IPS DF 19.7 (cell line): Measurements from ENCODE around the gene EMP2.
"Not testable (repeated sequence)": the region's sequence is repeated elsewhere in the genome, so short reads cannot be mapped to it uniquely, and the experiment has no call there.

ENCODE experiments used
- DNase-seq: peaks from one replicate; pipeline ENCODE4 v3.0.0-alpha.2; 2013; ENCODE audit warnings: low read depth, low spot score

The EMP2 gene

DNA sequence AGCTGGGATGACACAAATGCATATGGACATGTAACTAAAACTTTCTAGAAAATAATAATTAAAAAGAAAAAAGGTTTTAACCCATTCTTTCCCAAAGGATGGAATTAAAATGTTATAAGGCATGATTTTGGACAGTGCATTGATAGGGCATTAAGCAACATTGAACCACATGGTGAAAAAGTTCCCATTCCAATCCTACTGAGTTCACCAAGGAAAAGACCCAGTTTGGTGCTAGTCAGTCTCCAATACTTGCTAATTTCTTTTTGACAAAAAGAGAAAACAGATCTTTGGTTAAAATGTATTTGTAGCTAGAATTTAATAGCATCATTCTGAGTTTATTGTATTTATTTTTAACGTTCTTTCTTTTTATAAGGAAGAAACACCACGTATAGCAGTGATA, 28.1 kb downstream of the EMP2 start:
- DNase-seq: no peak

DNA sequence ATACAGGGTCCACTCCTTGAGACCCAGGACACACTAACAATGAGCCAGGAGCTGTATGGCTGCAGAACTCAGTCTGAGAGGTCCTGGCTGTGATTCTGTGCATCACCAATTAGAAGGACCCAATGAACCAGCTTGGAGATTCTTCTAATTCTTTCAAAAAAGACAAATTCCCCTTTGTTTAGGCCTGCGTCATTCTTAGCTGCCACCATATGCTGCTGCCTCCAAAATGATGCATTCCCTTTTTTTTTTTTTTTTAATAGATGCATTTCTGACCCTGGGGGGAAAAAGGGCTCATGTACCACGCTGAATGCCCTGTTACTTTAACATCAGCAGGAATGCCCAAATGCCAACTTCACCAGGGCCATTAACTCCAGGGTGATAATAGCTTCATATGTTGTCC, 28.5 kb downstream of the EMP2 start:
- no peak for DNase-seq

DNA sequence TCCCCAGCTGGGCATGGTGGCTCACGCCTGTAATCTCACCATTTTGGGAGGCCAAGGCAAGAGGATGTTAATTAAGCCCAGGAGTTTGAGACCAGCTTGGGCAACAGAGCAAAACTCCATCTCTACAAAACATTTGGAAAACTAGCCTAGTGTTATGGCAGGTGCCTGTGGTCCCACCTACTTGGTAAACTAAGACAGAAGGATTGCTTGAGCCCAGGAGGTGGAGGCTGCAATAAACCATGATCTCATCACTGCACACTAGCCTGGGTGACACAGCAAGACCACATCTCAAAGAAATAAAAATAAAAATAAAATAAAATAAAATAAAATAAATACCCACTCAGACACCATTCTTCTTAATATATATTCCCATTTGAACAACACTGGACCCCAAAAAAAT, 32.0 kb downstream of the EMP2 start:
- no peak for DNase-seq

DNA sequence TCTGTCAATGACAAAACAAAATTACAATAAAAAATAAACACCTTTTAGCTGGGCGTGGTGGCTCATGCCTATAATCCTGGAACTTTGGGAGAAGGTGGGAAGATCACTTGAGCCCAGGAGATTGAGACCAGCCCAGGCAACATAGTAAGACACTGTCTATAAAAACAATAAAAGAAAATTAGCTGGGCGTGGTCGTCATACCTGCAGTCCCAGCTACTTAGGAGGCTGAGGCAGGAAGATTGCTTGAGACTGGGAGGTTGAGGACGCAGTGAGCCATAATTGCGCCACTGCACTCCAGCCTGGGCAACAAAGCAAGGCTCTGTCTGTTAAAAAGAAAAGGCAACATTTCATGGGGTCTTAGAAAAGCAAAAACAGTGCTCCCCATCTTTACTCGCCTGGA, 32.7 kb downstream of the EMP2 start:
- DNase-seq: no peak

DNA sequence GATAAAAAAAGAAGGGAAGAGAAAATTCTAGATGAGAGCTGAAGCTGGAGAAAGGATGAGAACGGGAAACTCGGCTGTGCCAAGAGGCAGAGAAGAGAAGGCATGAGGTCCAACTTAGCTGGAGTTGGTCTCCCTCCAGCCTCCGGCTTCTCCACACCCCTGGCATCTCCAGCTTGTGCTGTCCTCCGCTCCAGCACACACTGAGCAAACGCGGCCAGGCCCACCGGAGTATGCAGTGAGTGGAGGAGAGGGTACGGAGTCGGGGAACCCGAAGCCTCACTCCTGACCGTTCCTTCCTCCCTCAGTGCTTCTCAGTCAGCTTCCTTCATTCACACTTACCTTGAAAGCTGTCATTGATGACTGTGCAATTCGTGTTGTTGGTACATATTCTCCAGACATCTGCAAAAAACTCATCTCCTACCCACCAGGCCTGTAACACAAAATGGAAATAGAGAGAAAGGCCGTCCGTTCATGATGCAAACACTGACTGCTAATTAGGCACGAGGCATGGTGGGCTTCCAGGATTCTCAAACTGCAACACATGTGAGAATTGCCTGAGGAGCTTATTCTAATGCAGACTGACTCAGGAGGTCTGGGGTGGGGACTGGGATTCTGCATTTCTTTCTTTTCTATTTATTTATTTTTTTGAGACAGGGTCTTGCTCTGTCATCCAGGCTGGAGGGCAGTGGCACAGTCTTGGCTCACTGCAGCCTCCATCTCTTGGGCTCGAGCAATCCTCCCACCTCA, 37.0 kb downstream of the EMP2 start:
- DNase-seq: no peak

DNA sequence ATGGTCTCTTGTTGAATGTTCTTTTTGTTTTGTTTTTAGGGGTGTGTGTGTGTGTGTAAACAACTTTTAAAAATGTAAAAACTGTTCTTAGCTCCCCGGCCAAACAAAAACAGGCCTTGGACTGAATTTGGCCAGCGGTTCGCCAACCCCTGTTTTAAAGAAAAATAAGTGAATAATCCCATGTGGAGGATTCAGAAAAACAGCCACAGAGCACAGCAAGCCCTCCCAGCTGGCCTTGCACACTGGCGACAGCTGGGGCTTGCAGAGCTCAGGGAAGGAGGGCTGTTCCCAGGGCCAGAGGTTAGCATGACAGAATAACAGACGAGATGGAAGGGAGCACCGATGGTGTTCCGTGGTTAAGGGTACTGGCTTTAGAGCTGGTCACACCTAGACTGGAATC, 39.0 kb downstream of the EMP2 start:
- DNase-seq: no peak

DNA sequence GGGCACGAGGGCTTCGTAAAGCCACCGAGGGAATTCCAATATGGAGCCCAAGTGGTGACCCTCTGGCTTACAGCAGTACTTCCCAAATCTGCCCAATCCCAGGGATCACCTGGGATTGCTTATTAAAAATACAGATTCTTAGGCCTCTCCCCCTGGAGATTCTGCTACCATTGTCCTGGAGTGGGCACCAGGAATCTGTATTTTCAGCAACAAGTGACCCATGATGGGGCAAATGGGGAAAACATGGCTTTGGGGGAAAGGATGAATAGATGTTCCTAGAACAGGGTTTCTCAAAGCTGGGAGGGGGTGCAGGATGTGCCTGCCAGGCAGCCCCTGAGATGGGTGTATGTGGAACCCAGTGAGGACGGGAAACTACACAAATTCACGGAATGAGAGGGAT, 40.6 kb downstream of the EMP2 start:
- no peak for DNase-seq

DNA sequence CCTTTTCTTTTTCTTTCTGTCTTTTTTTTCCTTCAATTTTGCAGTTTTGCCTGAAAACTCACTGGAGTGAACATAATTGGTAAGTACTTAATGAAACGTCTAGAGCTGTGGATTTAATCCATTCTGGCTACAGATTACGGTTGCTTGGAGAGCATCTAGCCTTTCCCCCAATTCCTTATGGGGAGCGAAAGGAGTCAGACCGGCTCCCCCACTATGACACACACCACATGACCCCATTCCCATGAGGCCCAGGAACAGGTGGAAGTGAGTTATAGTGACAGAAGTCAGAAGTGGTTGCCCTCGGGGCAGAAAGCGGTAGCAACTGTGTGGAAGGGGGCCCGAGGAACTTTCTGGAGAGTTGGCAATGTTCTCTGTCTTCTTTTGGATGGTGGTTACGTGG, 41.2 kb downstream of the EMP2 start:
- no peak for DNase-seq

DNA sequence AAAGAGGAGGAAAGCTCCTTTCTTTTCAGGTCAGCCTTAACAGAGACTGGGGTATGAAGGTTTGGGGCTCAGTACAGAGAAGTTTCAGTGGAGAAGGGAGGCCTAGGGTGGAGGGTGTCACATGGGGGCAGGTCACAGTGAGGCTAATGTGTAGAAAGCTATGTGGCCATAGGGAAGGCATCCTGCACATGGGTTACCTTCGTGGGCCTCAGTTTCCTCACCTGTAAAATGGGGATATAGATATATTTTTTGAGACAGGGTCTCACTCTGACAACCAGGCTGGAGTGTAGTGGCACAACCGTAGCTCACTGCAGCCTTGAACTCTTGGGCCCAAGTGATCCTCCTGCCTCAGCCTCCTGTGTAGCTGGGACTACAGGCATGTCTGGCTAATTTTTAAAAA, 41.8 kb downstream of the EMP2 start:
- DNase-seq: no peak

DNA sequence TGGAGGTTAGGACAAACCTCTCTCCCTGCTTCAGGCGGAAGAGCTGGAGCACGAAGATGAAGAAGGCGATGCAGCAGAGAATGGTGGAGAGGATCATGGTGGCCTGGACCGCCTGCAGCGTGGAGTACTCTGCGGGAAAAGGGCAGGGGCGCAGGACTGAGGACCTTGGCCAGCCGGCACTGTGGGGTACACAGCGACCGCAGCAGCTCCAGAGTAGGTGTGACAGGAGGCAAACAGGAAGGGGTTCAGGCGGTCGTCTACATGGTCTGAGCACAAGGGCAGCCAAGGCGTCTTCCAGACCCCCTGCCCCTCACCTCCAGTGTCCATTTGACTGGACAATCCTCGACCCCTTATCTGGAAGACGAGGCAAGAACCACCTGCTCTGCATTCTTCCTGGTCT, 42.5 kb downstream of the EMP2 start:
- DNase-seq: no peak

DNA sequence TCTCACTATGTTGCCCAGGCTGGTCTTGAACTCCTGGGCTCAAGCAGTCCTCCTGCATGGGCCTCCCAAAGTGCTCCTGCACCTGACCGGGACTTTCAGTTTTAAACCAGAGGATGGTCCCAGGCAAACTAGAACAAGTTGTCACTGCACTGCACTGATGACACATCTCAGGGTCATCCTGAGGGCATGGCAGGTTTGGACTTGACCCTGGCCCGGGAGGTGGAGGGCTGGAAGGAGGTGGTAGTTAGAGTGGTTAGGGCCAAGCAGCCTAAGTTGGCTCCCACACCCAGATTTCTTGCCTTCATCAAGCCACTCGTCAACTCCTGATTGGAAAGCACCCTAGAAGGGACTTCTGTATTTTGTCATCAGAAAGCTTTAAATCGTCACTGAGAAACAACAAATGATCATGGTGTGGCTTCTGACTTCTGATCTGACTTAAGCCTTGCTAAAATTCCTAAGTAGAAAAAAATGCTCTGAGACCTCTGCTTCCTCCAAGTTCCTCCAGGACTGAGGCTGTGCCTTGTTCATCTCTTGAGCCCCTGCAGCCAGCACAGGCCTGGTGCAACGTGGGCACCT, 43.5 kb downstream of the EMP2 start:
- DNase-seq: no peak

DNA sequence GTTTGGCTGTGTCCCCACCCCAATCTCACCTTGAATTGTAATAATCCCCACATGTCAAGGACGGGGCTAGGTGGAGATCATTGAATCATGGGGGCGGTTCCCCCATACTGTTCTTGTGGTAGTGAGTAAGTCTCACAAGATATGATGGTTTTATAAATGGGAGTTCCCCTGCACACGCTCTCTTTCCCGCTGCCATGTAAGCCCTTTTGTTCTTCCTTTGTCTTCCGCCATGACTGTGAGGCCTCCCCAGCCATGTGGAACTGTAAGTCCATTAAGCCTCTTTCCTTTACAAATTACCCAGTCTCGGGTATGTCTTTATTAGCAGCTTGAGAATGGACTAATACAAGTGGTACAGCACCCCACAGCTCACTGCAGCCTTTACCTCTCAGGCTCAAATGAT, 44.1 kb downstream of the EMP2 start:
- DNase-seq: not testable (repeated sequence)

DNA sequence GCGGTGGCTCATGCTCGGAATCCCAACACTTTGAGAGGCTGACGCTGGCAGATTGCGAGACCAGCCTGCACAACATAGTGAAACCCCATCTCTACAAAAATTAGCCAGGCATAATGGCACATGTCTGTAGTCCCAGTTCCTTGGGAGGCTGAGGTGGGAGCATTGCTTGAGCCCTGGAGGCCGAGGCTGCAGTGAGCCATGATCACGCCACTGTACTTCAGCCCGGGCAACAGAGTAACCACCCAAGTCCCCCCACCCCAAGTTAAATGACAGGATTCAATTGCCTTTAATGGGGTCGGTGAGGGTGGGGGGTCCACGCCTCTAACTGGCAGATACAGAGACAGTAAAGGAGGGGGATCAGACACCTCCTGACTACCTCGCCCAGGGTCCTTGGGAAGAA, 44.9 kb downstream of the EMP2 start:
- no peak for DNase-seq

DNA sequence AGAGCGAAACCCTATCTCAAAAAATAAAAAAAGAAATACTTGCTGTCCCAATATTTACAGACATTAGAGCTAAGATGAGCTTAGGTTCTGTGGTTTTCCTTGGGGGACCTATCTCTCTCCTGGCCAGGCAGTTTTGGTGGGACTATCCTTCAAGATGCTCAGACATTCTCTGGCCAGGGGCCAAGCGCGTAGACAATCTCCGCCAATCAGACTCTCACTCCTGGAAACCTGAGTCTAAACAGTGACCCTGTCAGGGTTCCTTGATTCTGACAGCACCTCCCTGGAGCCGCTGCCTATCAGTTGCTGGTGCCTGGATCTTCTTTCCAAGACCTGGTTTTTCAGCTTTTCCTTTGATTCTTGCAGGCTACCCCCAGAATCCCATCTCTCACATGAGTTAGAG, 45.6 kb downstream of the EMP2 start:
- DNase-seq: no peak

DNA sequence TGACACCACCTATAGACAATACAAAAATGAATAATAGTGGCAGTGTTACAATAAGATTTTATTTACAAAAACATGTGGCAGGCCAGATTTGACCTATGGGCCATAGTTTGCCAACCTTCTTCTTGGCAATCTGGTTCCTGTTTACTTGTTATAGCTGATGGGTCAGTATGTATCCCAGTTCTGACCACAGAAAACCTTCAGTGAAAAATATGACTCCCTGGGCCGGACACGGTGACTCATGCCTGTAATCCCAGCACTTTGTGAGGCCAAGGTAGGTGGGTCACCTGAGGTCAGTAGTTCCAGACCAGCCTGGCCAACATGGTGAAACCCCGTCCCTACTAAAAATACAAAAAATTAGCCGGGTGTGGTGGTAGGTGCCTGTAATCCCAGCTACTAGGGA, 46.8 kb downstream of the EMP2 start:
- DNase-seq: not testable (repeated sequence)

DNA sequence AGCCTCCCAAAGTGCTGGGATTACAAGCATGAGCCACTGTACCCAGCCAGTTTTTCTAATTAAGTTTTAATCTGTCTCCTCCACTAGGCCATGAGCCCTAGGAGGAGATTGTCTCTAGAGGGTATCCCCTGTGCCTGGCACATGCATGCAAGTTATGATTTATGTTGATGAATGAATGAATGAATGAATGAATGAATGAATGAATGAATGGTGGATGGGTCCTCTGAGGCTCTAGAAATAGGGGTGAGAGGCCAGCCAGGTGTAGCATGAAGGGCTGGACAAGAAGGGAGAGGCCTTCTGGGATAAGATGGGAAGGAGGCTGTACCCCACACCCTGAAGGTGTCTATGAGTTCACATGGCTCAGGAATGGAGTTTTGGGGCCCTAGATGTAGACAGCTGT, 48.8 kb downstream of the EMP2 start:
- no peak for DNase-seq

DNA sequence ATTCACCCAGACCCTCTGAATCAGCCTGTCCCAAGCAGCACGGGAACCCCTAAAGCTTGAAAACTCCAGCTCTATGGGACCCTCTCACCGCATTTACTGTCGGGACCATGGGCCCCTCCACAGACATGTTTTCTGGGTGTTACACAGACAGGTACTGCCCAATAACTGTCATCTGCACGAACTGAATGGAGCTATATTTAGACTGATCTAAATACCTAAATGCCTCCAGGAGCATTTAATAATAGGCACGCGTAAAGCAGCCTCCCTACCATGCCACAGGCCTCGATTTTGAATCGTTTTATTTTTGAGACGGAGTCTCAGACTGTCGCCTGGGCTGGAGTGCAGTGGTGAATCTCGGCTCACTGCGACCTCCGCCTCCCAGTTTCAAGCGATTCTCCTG, 49.7 kb downstream of the EMP2 start:
- no peak for DNase-seq

DNA sequence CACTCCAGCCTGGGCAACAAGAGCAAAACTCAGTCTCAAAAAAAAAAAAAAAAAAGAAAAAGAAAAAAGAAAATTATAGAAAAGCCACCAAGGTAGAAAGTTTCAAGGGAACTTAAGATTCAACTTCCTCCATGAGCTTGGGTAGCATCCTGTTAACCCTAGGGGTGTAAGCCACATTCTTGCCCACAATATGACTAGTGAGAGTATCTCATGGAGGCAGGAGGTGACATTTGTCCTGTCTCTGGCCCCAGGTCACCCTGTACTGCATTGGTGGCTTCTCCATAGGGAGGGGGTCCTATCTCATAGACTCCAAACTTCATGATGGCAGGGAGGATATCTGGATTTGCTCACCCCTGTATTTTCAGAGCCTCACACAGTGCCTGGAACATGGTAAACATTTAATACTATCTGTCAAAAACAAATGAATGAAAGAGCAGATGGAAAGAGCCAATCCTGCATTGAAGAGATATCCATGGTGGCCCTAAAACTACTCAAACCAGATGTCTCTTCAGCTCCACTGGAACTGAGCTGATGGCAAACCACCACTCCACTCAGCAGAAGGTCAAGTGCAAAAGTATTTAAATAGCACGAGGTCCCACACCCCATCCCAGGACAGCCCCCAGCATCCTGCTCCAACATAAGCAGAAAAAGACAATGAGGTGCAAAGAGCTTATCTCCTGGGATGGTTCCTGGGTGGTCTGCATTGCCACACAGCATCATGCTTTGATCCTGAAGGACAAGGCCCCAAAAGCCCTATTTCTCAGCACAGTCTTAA, 50.3 kb downstream of the EMP2 start:
- DNase-seq: no peak

DNA sequence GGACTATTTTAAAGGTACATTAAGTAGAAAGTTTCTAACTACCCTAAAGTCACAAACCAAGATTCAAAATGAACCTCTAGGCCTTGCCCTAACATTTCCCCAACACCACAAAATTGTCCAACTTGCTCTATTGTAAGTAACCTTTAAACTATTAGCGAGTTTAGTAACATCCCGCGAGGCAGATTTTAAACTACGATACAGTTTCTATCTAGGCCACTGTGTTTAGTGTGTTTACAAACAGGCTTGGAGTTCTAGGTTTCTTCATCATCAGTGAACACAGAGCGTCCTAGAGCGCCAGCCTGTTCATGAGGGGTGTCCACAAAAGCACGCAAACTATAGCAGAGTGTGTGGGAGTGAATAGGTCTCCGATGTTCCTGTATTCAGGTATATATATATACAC, 51.8 kb downstream of the EMP2 start:
- DNase-seq: no peak

DNA sequence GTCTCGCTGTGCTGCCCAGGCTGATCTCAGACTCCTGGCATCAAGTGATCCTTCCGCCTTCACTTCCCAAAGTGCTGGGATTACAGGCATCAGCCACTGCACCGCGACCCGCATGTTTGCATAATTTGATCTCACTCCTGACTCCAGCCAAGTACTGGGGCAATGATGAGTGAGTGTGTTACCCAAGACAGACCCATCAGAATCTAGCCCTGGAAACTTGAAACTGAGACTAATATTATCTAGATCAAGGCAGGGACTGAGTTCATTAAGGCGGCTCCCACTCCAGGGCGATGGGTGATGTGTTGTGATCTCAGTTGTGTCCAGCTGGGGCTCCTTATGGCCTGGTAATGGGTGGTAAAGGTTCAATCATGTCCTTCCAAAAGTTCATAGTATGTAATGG, 53.4 kb downstream of the EMP2 start:
- no peak for DNase-seq

DNA sequence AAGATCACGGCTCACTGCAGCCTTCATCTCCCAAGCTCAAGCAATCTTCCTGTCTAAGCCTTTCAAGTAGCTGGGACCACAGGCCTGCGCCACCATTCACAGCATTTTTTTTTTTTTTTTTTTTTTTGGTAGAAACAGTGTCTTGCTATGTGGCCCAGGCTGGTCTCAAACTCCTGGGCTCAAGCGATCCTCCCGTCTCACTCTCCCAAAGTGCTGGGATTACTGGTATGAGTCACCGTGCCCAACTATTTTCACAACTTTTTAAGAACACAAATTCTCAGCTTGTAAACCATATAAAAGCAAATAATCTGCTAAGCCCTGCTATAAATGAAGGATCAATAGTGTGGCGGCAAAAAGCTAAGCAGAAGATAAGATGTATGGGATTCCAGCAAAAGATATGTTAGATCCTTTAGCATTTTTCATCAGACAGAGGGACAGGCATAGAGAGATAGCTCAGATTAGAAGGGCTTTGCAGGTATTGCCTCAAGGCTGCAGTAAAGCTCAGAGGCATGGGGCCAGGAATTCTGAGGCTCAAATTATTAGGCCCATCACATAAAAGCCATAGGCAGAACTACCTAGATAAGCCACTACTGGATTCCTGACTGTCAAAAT, 55.1 kb downstream of the EMP2 start:
- DNase-seq: no peak

DNA sequence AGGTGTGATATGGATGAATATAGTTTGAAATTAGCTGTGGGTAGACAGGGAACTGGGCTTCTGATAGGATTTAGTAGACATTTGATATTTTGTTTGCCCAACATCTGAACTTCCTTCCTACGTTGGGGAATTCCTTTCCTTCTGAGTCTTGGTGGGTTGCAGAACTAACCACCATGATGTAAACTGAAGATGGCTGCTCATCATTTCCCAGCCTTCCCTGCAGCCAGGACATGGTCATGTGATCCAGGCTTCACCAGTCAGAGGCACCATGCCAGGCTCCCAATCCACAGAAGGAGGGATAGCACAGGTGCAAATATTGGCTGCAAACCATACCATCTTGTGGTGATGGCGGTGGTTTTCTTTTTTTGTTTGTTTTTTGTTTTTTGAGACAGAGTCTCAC, 57.4 kb downstream of the EMP2 start:
- no peak for DNase-seq
